DOHH2 (cell line): ENCODE data around the gene C17orf100.

ENCODE experiments used
- H3F3A ChIP-seq: fragments of 200-600 bp; sonication (generic), shearing (Covaris generic); 2 replicates; pipeline ENCODE4 v1.6.0; 2016; ENCODE audit warnings: antibody characterized with exemption, mild to moderate bottlenecking; ENCODE audit not compliant: control insufficient read depth, insufficient read depth
- H3K27ac ChIP-seq: fragments of 200-600 bp; sonication (generic); 2 replicates; pipeline ENCODE4 v1.5.1; 2014; ENCODE audit warnings: low read depth, mild to moderate bottlenecking, low read length, moderate library complexity
- H3K27me3 ChIP-seq: fragments of 200-600 bp; sonication (generic); 2 replicates; pipeline ENCODE4 v1.6.1; 2014; ENCODE audit warnings: mild to moderate bottlenecking, low read length, mixed read lengths; ENCODE audit not compliant: control insufficient read depth
- H3K36me3 ChIP-seq: fragments of 200-600 bp; sonication (generic); 2 replicates; pipeline ENCODE4 v1.6.1; 2014; ENCODE audit warnings: mild to moderate bottlenecking, low read length, moderate library complexity, mixed read lengths; ENCODE audit not compliant: control insufficient read depth
- H3K4me1 ChIP-seq: fragments of 200-600 bp; sonication (generic); 2 replicates; pipeline ENCODE4 v1.6.1; 2014; ENCODE audit warnings: mild to moderate bottlenecking, low read length, mixed read lengths; ENCODE audit not compliant: control insufficient read depth
- H3K4me2 ChIP-seq: fragments of 200-600 bp; sonication (generic); 2 replicates; pipeline ENCODE4 v1.6.0; 2014; ENCODE audit warnings: mild to moderate bottlenecking, low read length, moderate library complexity
- H3K4me3 ChIP-seq: fragments of 200-600 bp; sonication (generic); 2 replicates; pipeline ENCODE4 v1.5.1; 2014; ENCODE audit warnings: mild to moderate bottlenecking, low read length, mixed read lengths
- H3K79me2 ChIP-seq: fragments of 200-600 bp; sonication (generic); 2 replicates; pipeline ENCODE4 v1.6.1; 2014; ENCODE audit warnings: mild to moderate bottlenecking, low read length, mixed read lengths; ENCODE audit not compliant: control insufficient read depth
- H3K9me2 ChIP-seq: fragments of 200-600 bp; sonication (generic); replicated peaks from 2 replicates; pipeline ENCODE4 v1.6.1; 2014; ENCODE audit warnings: mild to moderate bottlenecking, low read length, mixed read lengths; ENCODE audit not compliant: control insufficient read depth
- H3K9me3 ChIP-seq: fragments of 200-600 bp; sonication (generic); 2 replicates; pipeline ENCODE4 v1.6.1; 2014; ENCODE audit warnings: antibody characterized with exemption, low read length, mixed read lengths; ENCODE audit not compliant: control insufficient read depth, insufficient read depth
- H4K20me1 ChIP-seq: fragments of 200-600 bp; sonication (generic); 2 replicates; pipeline ENCODE4 v1.6.0; 2014; ENCODE audit warnings: low read depth, mild to moderate bottlenecking, antibody characterized with exemption, low read length, moderate library complexity; ENCODE audit not compliant: control insufficient read depth, insufficient read depth
- CTCF ChIP-seq: fragments of 200-600 bp; sonication (generic); IDR thresholded peaks from one replicate; pipeline ENCODE4 v1.5.1; 2014; ENCODE audit warnings: antibody characterized with exemption, mild to moderate bottlenecking, low read depth, low read length; ENCODE audit not compliant: poor library complexity, severe bottlenecking
- EZH2phosphoT487 ChIP-seq: fragments of 200-600 bp; sonication (generic); IDR thresholded peaks from 2 replicates; pipeline ENCODE4 v1.6.1; 2017; ENCODE audit warnings: borderline replicate concordance, mild to moderate bottlenecking, antibody characterized with exemption, low read length, moderate library complexity, mixed read lengths

C17orf100 gene

GRCh38 chr17:6683081-6683684 is 31.6 kb downstream of the C17orf100 start:
- H3K79me2 ChIP-seq: no peaks in the 10 kb centered on the region
- H3K4me1 ChIP-seq: no peaks in the 10 kb centered on the region
- no peaks in the 10 kb centered on the region for H3K9me3 ChIP-seq
- no peaks in the 10 kb centered on the region for H3F3A ChIP-seq
- H3K4me2 ChIP-seq: no peak overlapping the region
- no peak overlapping the region for H3K4me3 ChIP-seq
- H3K27ac ChIP-seq: no peak overlapping the region
- TF ChIP-seq CTCF: no peak
- TF ChIP-seq EZH2phosphoT487: no peak
- H3K9me2 ChIP-seq: no peaks in the 10 kb centered on the region
- H4K20me1 ChIP-seq: no peaks in the 10 kb centered on the region
- H3K27me3 ChIP-seq: peaks cover 9% of the 10 kb centered on the region; the same call in 1 of the 2 replicates
- H3K36me3 ChIP-seq: no peaks in the 10 kb centered on the region

- no peaks in the 10 kb centered on the region for H3K79me2 ChIP-seq
- no peak overlapping the region for H3K27ac ChIP-seq
- no peaks in the 10 kb centered on the region for H3K36me3 ChIP-seq
- H3K4me3 ChIP-seq: no peak overlapping the region
- no peaks in the 10 kb centered on the region for H3F3A ChIP-seq
- H3K9me2 ChIP-seq: no peaks in the 10 kb centered on the region
- no peaks in the 10 kb centered on the region for H4K20me1 ChIP-seq
- H3K27me3 ChIP-seq: peaks cover 3% of the 10 kb centered on the region; the same call in 1 of the 2 replicates
- H3K9me3 ChIP-seq: no peaks in the 10 kb centered on the region
- TF ChIP-seq EZH2phosphoT487 (no peak), CTCF (no peak)
- H3K4me1 ChIP-seq: no peaks in the 10 kb centered on the region
- no peak overlapping the region for H3K4me2 ChIP-seq
These were observed 32.3 kb downstream of the C17orf100 start for GRCh38 chr17:6683730-6684459.

- Histone ChIP-seq H3K27me3 (0 out of 2 replicates have a peak, but pooled peaks cover 3% of the 10 kb centered on the region), H3K36me3 (no peaks in the 10 kb centered on the region), H3F3A (no peaks in the 10 kb centered on the region), H3K9me3 (no peaks in the 10 kb centered on the region), H3K79me2 (no peaks in the 10 kb centered on the region), H3K27ac (no peak overlapping the region), H4K20me1 (no peaks in the 10 kb centered on the region), H3K4me2 (no peak overlapping the region), H3K4me1 (no peaks in the 10 kb centered on the region), H3K9me2 (no peaks in the 10 kb centered on the region), H3K4me3 (no peak overlapping the region)
- TF ChIP-seq EZH2phosphoT487: no peak
- TF ChIP-seq CTCF: no peak
These were observed 32.9 kb downstream of the C17orf100 start for GRCh38 chr17:6684460-6684783.
